GM12891 (cell line): Measurements from ENCODE around the gene ALDH1A3.

Experiments used
- PAX5 ChIP-seq: IDR thresholded peaks from 2 replicates; pipeline ENCODE4 v1.6.1; 2011; ENCODE audit warnings: low read length, moderate library complexity, mild to moderate bottlenecking; ENCODE audit not compliant: insufficient read depth, severe bottlenecking
- POLR2A ChIP-seq: IDR thresholded peaks from 2 replicates; pipeline ENCODE4 v1.6.1; 2011; ENCODE audit warnings: low read depth, low read length, control low read depth
- POLR2AphosphoS5 ChIP-seq: IDR thresholded peaks from 2 replicates; pipeline ENCODE4 v1.6.1; 2011; ENCODE audit warnings: low read depth, low read length, control low read depth
- POU2F2 ChIP-seq: IDR thresholded peaks from 2 replicates; pipeline ENCODE4 v1.6.1; 2011; ENCODE audit warnings: low read depth, mild to moderate bottlenecking, control low read depth, low read length, moderate library complexity
- SPI1 ChIP-seq: IDR thresholded peaks from 2 replicates; pipeline ENCODE4 v1.6.1; 2011; ENCODE audit warnings: low read depth, low read length, control low read depth
- TAF1 ChIP-seq: IDR thresholded peaks from 2 replicates; pipeline ENCODE4 v1.6.1; 2011; ENCODE audit warnings: low read depth, low read length, control low read depth

DNA sequence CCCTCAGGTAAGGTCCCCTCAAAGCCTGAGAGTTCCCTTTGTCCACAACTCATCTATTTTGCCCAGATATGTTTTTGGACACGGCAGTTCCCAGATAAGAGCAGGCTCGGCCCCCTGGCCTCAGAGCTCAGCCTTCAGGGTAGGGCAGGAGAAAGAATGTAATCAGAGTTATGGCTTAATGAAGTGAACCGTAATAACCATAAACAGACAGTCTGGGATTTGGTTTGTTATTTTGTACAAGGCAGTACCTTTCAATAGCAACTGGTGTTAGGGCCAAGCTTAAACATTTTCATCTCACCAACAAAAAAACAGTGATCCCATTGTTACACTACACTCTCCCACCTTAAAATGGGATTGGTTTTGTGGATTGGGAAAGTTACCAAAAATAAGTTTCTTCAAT, 12.2 kb upstream of the ALDH1A3 start:
- TF ChIP-seq POLR2A (no peak), TAF1 (no peak), POLR2AphosphoS5 (no peak), PAX5 (no peak), SPI1 (no peak), POU2F2 (no peak)
